Sigmoid colon (tissue), 3 donors: Measurements from ENCODE around the gene SLC9A7.

Experiments used
- POLR2A ChIP-seq, 2 donors: fragments of 450-650 bp; IDR thresholded peaks; one replicate each; pipeline ENCODE4 v1.6.1; 2016; ENCODE audit warnings: antibody characterized with exemption in 2 of 2, mild to moderate bottlenecking in 2 of 2, moderate library complexity in 2 of 2
- TF ChIP-seq, protein P1 (sequence below), 4 experiments: fragments of 450-650 bp in 3 of 4; fragments of 200-600 bp in 1 of 4; IDR thresholded peaks; one replicate each; pipeline ENCODE4 v1.5.1; 2016 to 2019; ENCODE audit warnings: antibody characterized with exemption in 4 of 4, mild to moderate bottlenecking in 3 of 4, moderate library complexity in 2 of 4

DNA sequence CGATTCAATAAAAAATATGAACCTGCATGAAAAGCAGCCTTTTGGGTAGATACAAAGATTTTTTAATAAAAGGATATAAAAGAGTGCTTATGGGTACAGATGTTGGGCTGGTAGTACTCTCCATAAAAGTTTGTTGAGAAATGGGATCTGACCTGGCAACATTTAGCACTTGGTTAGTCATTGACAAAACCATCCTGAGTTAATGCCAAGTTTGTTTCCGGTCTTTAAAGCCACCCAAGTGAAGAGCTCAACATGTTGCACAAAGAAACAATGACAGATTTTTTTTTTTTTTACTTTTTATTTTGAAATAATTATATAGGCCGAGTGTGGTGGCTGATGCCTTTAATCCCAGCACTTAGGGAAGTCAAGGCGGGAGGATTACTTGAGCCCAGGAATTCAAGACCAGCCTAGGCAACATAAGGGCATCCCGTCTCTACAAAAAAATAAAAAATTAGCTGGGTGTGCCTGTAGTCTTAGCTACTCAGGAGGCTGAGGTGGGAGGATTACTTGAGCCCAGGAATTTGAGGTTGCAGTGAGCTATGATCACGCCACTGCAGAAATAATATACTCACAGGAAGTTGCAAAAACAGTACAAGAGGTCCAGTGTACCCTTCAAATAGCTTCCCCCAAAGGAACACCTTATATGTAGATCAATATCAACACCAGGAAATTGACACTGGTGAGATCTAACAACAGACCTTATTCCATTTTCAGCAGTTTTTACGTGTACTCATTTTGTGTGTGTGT, 168.8 kb downstream of the SLC9A7 start:
- TF ChIP-seq POLR2A (IDR thresholded peaks at IDR 0.05): no peak
- TF ChIP-seq, protein P1, sequence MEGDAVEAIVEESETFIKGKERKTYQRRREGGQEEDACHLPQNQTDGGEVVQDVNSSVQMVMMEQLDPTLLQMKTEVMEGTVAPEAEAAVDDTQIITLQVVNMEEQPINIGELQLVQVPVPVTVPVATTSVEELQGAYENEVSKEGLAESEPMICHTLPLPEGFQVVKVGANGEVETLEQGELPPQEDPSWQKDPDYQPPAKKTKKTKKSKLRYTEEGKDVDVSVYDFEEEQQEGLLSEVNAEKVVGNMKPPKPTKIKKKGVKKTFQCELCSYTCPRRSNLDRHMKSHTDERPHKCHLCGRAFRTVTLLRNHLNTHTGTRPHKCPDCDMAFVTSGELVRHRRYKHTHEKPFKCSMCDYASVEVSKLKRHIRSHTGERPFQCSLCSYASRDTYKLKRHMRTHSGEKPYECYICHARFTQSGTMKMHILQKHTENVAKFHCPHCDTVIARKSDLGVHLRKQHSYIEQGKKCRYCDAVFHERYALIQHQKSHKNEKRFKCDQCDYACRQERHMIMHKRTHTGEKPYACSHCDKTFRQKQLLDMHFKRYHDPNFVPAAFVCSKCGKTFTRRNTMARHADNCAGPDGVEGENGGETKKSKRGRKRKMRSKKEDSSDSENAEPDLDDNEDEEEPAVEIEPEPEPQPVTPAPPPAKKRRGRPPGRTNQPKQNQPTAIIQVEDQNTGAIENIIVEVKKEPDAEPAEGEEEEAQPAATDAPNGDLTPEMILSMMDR (IDR thresholded peaks at IDR 0.05): no peak
